Body of pancreas (tissue), 4 donors: ENCODE results near the gene ZMYM2. TPM values are rescaled to one million over a fixed set of nuclear protein-coding genes. Genes with fewer than 3 reads are reported as not detected.

Source experiments
- ATAC-seq: fragments of 150-250 bp; one replicate; pipeline ENCODE4 v1.9.1; 2016
- DNase-seq, 4 donors: peaks; one replicate each; pipeline ENCODE4 v3.0.0-alpha.2; 2019
- H3K27ac ChIP-seq, 4 donors: fragments of 200-600 bp; sonication (generic); 1 replicate in 3 of 4; 2 replicates in 1 of 4; pipeline versions ENCODE4 v1.5.1 to v1.6.1; 2016 to 2019; ENCODE audit warnings: mild to moderate bottlenecking in 1 of 4, mixed read lengths in 1 of 4, moderate library complexity in 1 of 4
- H3K27me3 ChIP-seq, 2 donors: fragments of 200-600 bp; sonication (generic); one replicate each; pipeline ENCODE4 v1.6.0; 2016; ENCODE audit warnings: mild to moderate bottlenecking in 1 of 2
- H3K36me3 ChIP-seq, 2 donors: fragments of 200-600 bp; sonication (generic); replicated peaks in 1 of 2; 2 replicates each; pipeline ENCODE4 v1.5.1; 2016; ENCODE audit warnings: low read depth in 2 of 2; ENCODE audit not compliant: insufficient read depth in 1 of 2
- H3K4me1 ChIP-seq: fragments of 200-600 bp; sonication (generic); one replicate; pipeline ENCODE4 v1.6.0; 2016
- H3K4me3 ChIP-seq, 2 donors: fragments of 200-600 bp; sonication (generic); 1 replicate in 1 of 2; 2 replicates in 1 of 2; pipeline ENCODE4 v1.5.1; 2016 to 2019
- H3K9me3 ChIP-seq, 3 donors: fragments of 200-600 bp; sonication (generic); 1 replicate in 2 of 3; 2 replicates in 1 of 3; pipeline ENCODE4 v1.5.1; 2016
- CTCF ChIP-seq, 7 experiments: fragments of 450-650 bp in 4 of 7; fragments of 200-600 bp in 3 of 7; sonication (generic) in 3 of 7; IDR thresholded peaks; one replicate each; pipeline ENCODE4 v1.5.1; 2016 to 2019; ENCODE audit warnings: antibody characterized with exemption in 7 of 7
- POLR2A ChIP-seq, 3 donors: fragments of 450-650 bp; IDR thresholded peaks; one replicate each; pipeline ENCODE4 v1.6.1; 2016; ENCODE audit warnings: antibody characterized with exemption in 3 of 3, mild to moderate bottlenecking in 2 of 3
- WGBS, 2 donors: methylation state at CpG; one replicate each; pipeline ENCODE4 v1.1.5; 2017; 5-methylcytosine and 5-hydroxymethylcytosine counted together
- intact Hi-C: fragments of 100-400 bp; cut with DNase I; formaldehyde crosslinking; loops from one replicate; pipeline ENCODE4 v1.15.1; 2023
- total RNA-seq, 2 donors: library from RNA; depleted of rRNA; stranded (reverse); fragments of >200 nt; gene quantifications; one replicate each; pipeline ENCODE4 v1.1.0, GENCODE V29; 2016

ZMYM2 gene
- total RNA-seq, 2 donors from 2014 or later, result 34.6 to 52.1 TPM

- no peak overlapping the region for H3K27ac ChIP-seq
- ATAC-seq, result no peak
- 68 to 73% methylated on average over 3 of the region's 3 CpGs for WGBS, 2 donors
- intact Hi-C loops, result no loop called here
- no peaks in the 10 kb centered on the region for H3K9me3 ChIP-seq
- no peak for DNase-seq
- peaks cover 8% of the 10 kb centered on the region for H3K4me1 ChIP-seq
- TF ChIP-seq CTCF (IDR thresholded peaks at IDR 0.05), result no peak
- TF ChIP-seq POLR2A (IDR thresholded peaks at IDR 0.05), result no peak
- H3K4me3 ChIP-seq, result no peak overlapping the region
- H3K27me3 ChIP-seq, result no peaks in the 10 kb centered on the region
- H3K36me3 ChIP-seq, result no peaks in the 10 kb centered on the region
Measured at GRCh38 chr13:19981685-19982238, 23.2 kb downstream of the ZMYM2 start.

DNA sequence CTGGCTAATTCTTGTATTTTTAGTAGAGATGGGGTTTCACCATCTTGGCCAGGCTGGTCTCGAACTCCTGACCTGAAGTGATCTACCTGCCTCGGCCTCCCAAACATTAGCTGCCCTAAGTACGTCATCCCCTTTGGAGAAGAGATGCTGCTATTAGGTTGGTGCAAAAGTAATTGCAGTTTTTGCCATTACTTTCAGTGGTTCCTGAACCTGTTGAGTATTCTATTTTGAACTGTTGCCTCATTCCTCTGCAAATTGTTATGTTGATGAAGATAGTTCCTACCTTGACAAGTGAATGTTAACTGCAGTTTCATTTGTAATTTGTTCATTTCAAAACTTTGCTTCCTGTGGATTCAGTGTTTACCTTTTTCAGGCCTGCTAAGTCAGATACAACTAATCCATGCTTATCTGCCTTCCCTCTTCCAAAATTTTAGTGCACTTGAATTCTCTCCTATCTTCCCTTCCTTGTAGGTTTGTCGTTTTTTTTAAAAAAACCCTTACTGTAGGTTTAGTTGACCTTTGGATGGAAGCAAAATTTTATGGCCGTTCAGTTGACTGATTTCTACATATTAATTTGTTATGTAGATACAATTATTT lies 24.0 kb downstream of the ZMYM2 start:
- 77 to 83% methylated on average over 5 of the region's 5 CpGs for WGBS, 2 donors
- Histone ChIP-seq H3K9me3 (no peaks in the 10 kb centered on the region), H3K36me3 (no peaks in the 10 kb centered on the region), H3K4me1 (peaks cover 8% of the 10 kb centered on the region), H3K4me3 (no peak overlapping the region), H3K27me3 (no peaks in the 10 kb centered on the region), H3K27ac (no peak overlapping the region)
- TF ChIP-seq CTCF (IDR thresholded peaks at IDR 0.05), result no peak
- TF ChIP-seq POLR2A (IDR thresholded peaks at IDR 0.05), result no peak
- DNase-seq (no peak), ATAC-seq (no peak)
- intact Hi-C loops, result no loop called here

DNA sequence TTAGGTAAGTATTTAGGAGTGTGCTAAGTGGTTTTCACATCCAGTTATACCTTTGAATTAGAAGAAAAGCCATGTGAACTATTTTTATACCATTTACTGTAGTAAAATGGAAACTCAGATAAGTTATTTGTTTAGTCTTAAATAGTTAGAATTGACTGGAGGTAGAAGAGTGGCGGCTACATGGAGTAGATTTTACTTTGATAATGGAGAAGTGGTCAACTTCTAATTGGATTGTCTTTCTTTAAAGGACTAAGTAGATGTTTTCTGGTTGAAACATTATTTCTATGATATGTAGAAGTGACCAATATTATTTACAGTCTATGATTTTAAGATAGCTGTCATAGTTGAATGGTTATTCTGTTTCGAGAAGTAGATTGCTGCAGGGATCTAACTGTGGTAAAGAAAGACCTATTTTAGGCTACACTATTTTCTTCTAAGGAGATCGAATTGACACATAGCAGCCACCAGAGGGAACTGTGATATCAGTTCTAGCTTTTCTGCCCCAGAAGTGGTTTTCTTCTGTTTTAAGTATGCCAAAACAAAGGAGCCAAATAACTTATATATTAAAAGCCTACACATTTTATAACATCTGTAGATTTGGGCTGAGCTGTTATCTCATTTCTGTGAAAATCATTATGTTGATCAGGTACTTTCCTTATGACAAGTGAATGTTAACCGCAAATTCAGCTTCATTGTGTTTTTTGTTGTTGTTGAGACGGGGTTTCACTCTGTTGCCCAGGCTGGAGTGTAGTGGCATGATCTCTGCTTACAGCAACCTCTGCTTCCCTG lies 26.1 kb downstream of the ZMYM2 start:
- no peak for ATAC-seq

GRCh38 chr13:19985219-19985556 lies 26.7 kb downstream of the ZMYM2 start:
- Histone ChIP-seq H3K36me3 (no peaks in the 10 kb centered on the region), H3K27ac (no peak overlapping the region), H3K4me1 (peaks cover 8% of the 10 kb centered on the region), H3K4me3 (no peak overlapping the region), H3K9me3 (no peaks in the 10 kb centered on the region), H3K27me3 (no peaks in the 10 kb centered on the region)
- DNase-seq (no peak), ATAC-seq (no peak)
- 42 to 43% methylated on average over 2 of the region's 2 CpGs for WGBS, 2 donors
- intact Hi-C loops, result no loop called here
- TF ChIP-seq CTCF (IDR thresholded peaks at IDR 0.05) (no peak), POLR2A (IDR thresholded peaks at IDR 0.05) (no peak)

More for the DNA sequence above, 26.1 kb downstream of the ZMYM2 start:
- intact Hi-C loops, result no loop called here
- 51 to 67% methylated on average over 5 of the region's 5 CpGs for WGBS, 2 donors
- H3K4me3 ChIP-seq, result no peak overlapping the region
- TF ChIP-seq CTCF (IDR thresholded peaks at IDR 0.05), result peak in 6 of 7 experiments; percentile 23 to 43 (median 34)
- no peak for TF ChIP-seq POLR2A (IDR thresholded peaks at IDR 0.05)
- no peaks in the 10 kb centered on the region for H3K9me3 ChIP-seq
- no peaks in the 10 kb centered on the region for H3K27me3 ChIP-seq
- no peak for DNase-seq
- no peaks in the 10 kb centered on the region for H3K36me3 ChIP-seq
- H3K4me1 ChIP-seq, result peaks cover 8% of the 10 kb centered on the region
- no peak overlapping the region for H3K27ac ChIP-seq
